Measurements from ENCODE around the gene CSTB. TPM values are rescaled to one million over a fixed set of nuclear protein-coding genes. Genes with fewer than 3 reads are reported as not detected.
A peak's percentile ranks its signal among the peaks of the same experiment; 100 is the strongest.

Gene CSTB
- total RNA-seq, 1 donor from 2014 or later = 27.7 TPM

GRCh38 chr21:43781846-43782245, 5.7 kb upstream of the CSTB start:
- Mint-ChIP-seq H3K36me3 (ENCODE audit: low read depth, unreplicated experiment) (peaks cover 6% of the 10 kb centered on the region), H3K27me3 (ENCODE audit: low read depth, unreplicated experiment) (peaks cover 28% of the 10 kb centered on the region), H3K4me3 (ENCODE audit: unreplicated experiment) (no peak overlapping the region), H3K9me3 (ENCODE audit: unreplicated experiment) (no peaks in the 10 kb centered on the region), H3K27ac (ENCODE audit: unreplicated experiment) (no peak overlapping the region), H3K4me1 (ENCODE audit: low read depth, unreplicated experiment) (peaks cover 4% of the 10 kb centered on the region)
- Histone ChIP-seq H3K9ac (ENCODE audit: low read length) (no peak overlapping the region), H3K79me2 (ENCODE audit: insufficient read depth, low read length) (no peaks in the 10 kb centered on the region), H2AFZ (ENCODE audit: low read depth, low read length) (no peak overlapping the region), H3K4me2 (ENCODE audit: low read length) (no peak overlapping the region), H4K20me1 (ENCODE audit: insufficient read depth, low read length) (no peaks in the 10 kb centered on the region), H3K27me3 (ENCODE audit: insufficient read depth, low read length) (no peaks in the 10 kb centered on the region), H3K27ac (ENCODE audit: low read depth, low read length) (no peak overlapping the region), H3K9me3 (ENCODE audit: insufficient read depth, low read depth, low read length) (no peaks in the 10 kb centered on the region), H3K4me3 (ENCODE audit: insufficient read depth, low read depth, low read length) (no peak overlapping the region), H3K36me3 (ENCODE audit: insufficient read depth, low read length) (no peaks in the 10 kb centered on the region), H3K4me1 (ENCODE audit: insufficient read depth, low read length) (peaks cover 6% of the 10 kb centered on the region)
- TF ChIP-seq EZH2 (IDR thresholded peaks at IDR 0.05; ENCODE audit: insufficient read depth, low read length) (no peak), CTCF (IDR thresholded peaks at IDR 0.05; ENCODE audit: insufficient read depth, low read depth, low read length) (no peak)
- DNase-seq (ENCODE audit: low read depth) = no peak
- FAIRE-seq = no peak

- no peak for TF ChIP-seq EZH2 (IDR thresholded peaks at IDR 0.05; ENCODE audit: insufficient read depth, low read length)
- no peak for TF ChIP-seq CTCF (IDR thresholded peaks at IDR 0.05; ENCODE audit: insufficient read depth, low read depth, low read length)
Measured at GRCh38 chr21:43779660-43780059, 3.6 kb upstream of the CSTB start.

GRCh38 chr21:43778469-43779335, 2.6 kb upstream of the CSTB start:
- H2AFZ ChIP-seq (ENCODE audit: low read depth, low read length) = peak overlapping the region; percentile 60
- DNase-seq (ENCODE audit: low read depth) = no peak
- H3K9me3 Mint-ChIP-seq (ENCODE audit: unreplicated experiment) = peaks cover 2% of the 10 kb centered on the region
- H4K20me1 ChIP-seq (ENCODE audit: insufficient read depth, low read length) = peaks cover 19% of the 10 kb centered on the region
- peaks cover 16% of the 10 kb centered on the region for H3K79me2 ChIP-seq (ENCODE audit: insufficient read depth, low read length)
- no peaks in the 10 kb centered on the region for H3K27me3 ChIP-seq (ENCODE audit: insufficient read depth, low read length)
- TF ChIP-seq EZH2 (IDR thresholded peaks at IDR 0.05; ENCODE audit: insufficient read depth, low read length) (no peak), CTCF (IDR thresholded peaks at IDR 0.05; ENCODE audit: insufficient read depth, low read depth, low read length) (no peak)
- no peaks in the 10 kb centered on the region for H3K36me3 ChIP-seq (ENCODE audit: insufficient read depth, low read length)
- peaks cover 7% of the 10 kb centered on the region for H3K4me1 Mint-ChIP-seq (ENCODE audit: low read depth, unreplicated experiment)
- H3K36me3 Mint-ChIP-seq (ENCODE audit: low read depth, unreplicated experiment) = peaks cover 8% of the 10 kb centered on the region
- H3K9me3 ChIP-seq (ENCODE audit: insufficient read depth, low read depth, low read length) = no peaks in the 10 kb centered on the region
- H3K27me3 Mint-ChIP-seq (ENCODE audit: low read depth, unreplicated experiment) = peaks cover 15% of the 10 kb centered on the region
- no peak overlapping the region for H3K27ac Mint-ChIP-seq (ENCODE audit: unreplicated experiment)
- H3K27ac ChIP-seq (ENCODE audit: low read depth, low read length) = peak overlapping the region; percentile 33
- peak overlapping the region; percentile 16 for H3K4me3 Mint-ChIP-seq (ENCODE audit: unreplicated experiment)
- FAIRE-seq = no peak
- H3K4me2 ChIP-seq (ENCODE audit: low read length) = peak overlapping the region; percentile 50
- no peak overlapping the region for H3K4me3 ChIP-seq (ENCODE audit: insufficient read depth, low read depth, low read length)
- peaks cover 12% of the 10 kb centered on the region for H3K4me1 ChIP-seq (ENCODE audit: insufficient read depth, low read length)
- no peak overlapping the region for H3K9ac ChIP-seq (ENCODE audit: low read length)

More at GRCh38 chr21:43779660-43780059, 3.6 kb upstream of the CSTB start:
- Mint-ChIP-seq H3K27ac (ENCODE audit: unreplicated experiment) (no peak overlapping the region), H3K4me1 (ENCODE audit: low read depth, unreplicated experiment) (peaks cover 6% of the 10 kb centered on the region), H3K36me3 (ENCODE audit: low read depth, unreplicated experiment) (peaks cover 4% of the 10 kb centered on the region), H3K4me3 (ENCODE audit: unreplicated experiment) (no peak overlapping the region), H3K27me3 (ENCODE audit: low read depth, unreplicated experiment) (peaks cover 23% of the 10 kb centered on the region), H3K9me3 (ENCODE audit: unreplicated experiment) (peaks cover 2% of the 10 kb centered on the region)
- H2AFZ ChIP-seq (ENCODE audit: low read depth, low read length) = no peak overlapping the region
- DNase-seq (ENCODE audit: low read depth) (no peak), FAIRE-seq (no peak)
- H3K4me2 ChIP-seq (ENCODE audit: low read length) = no peak overlapping the region
- H3K4me1 ChIP-seq (ENCODE audit: insufficient read depth, low read length) = peaks cover 12% of the 10 kb centered on the region
- no peak overlapping the region for H3K4me3 ChIP-seq (ENCODE audit: insufficient read depth, low read depth, low read length)
- H3K27ac ChIP-seq (ENCODE audit: low read depth, low read length) = no peak overlapping the region
- no peaks in the 10 kb centered on the region for H3K9me3 ChIP-seq (ENCODE audit: insufficient read depth, low read depth, low read length)
- peaks cover 14% of the 10 kb centered on the region for H3K79me2 ChIP-seq (ENCODE audit: insufficient read depth, low read length)
- H3K9ac ChIP-seq (ENCODE audit: low read length) = no peak overlapping the region
- peaks cover 11% of the 10 kb centered on the region for H4K20me1 ChIP-seq (ENCODE audit: insufficient read depth, low read length)
- no peaks in the 10 kb centered on the region for H3K27me3 ChIP-seq (ENCODE audit: insufficient read depth, low read length)
- no peaks in the 10 kb centered on the region for H3K36me3 ChIP-seq (ENCODE audit: insufficient read depth, low read length)
